Peyer's patch (tissue), 4 donors: Measurements from ENCODE around the gene KCNT1.

Source experiments
- CTCF ChIP-seq, 6 experiments: fragments of 450-650 bp in 4 of 6; fragments of 200-600 bp in 2 of 6; sonication (generic) in 1 of 6; IDR thresholded peaks; one replicate each; pipeline ENCODE4 v1.5.1; 2017 to 2019; ENCODE audit warnings: antibody characterized with exemption in 6 of 6, mild to moderate bottlenecking in 3 of 6, moderate library complexity in 1 of 6
- POLR2A ChIP-seq, 2 donors: fragments of 450-650 bp; IDR thresholded peaks; one replicate each; pipeline ENCODE4 v1.5.1; 2017; ENCODE audit warnings: antibody characterized with exemption in 2 of 2, mild to moderate bottlenecking in 2 of 2, moderate library complexity in 2 of 2

GRCh38 chr9:135802876-135803419 lies 101.0 kb downstream of the KCNT1 start:
- no peak for TF ChIP-seq POLR2A (IDR thresholded peaks at IDR 0.05)
- TF ChIP-seq CTCF (IDR thresholded peaks at IDR 0.05): no peak
